Measurements from ENCODE around the gene THRA.
A peak's percentile ranks its signal among the peaks of the same experiment; 100 is the strongest.

The THRA gene

GRCh38 chr17:40099619-40100418 is 37.1 kb downstream of the THRA start:
- DNase-seq (ENCODE audit: low read depth in 3 of 3), result no peak

- no peak for DNase-seq (ENCODE audit: low read depth in 3 of 3)
These were observed 37.6 kb downstream of the THRA start, which contains the start of gene NR1D1 for GRCh38 chr17:40100419-40100668. Gene NR1D1 (minus strand): TSS chr17:40100589. CDS start chr17:40100094, 495 bp downstream.

GRCh38 chr17:40100669-40101366 is 38.1 kb downstream of the THRA start:
- DNase-seq (ENCODE audit: low read depth in 3 of 3), result peak; percentile 84 to 92 (median 89)

- DNase-seq (ENCODE audit: low read depth in 3 of 3), result no peak
These were observed 38.8 kb downstream of the THRA start for GRCh38 chr17:40101367-40102210.

GRCh38 chr17:40103071-40103661 is 40.4 kb downstream of the THRA start:
- no peak for DNase-seq (ENCODE audit: low read depth in 3 of 3)

GRCh38 chr17:40103688-40104087 is 40.9 kb downstream of the THRA start:
- no peak for DNase-seq (ENCODE audit: low read depth in 3 of 3)

- DNase-seq (ENCODE audit: low read depth in 3 of 3), result no peak
These were observed 42.1 kb downstream of the THRA start for GRCh38 chr17:40104594-40105486.

GRCh38 chr17:40105861-40106759 is 43.3 kb downstream of the THRA start:
- no peak for DNase-seq (ENCODE audit: low read depth in 3 of 3)

GRCh38 chr17:40106760-40107521 is 44.2 kb downstream of the THRA start:
- no peak for DNase-seq (ENCODE audit: low read depth in 3 of 3)

- no peak for DNase-seq (ENCODE audit: low read depth in 3 of 3)
These were observed 44.9 kb downstream of the THRA start for GRCh38 chr17:40107522-40108174.

GRCh38 chr17:40108970-40109824 is 46.4 kb downstream of the THRA start:
- no peak for DNase-seq (ENCODE audit: low read depth in 3 of 3)

- DNase-seq (ENCODE audit: low read depth in 3 of 3), result no peak
These were observed 47.5 kb downstream of the THRA start for GRCh38 chr17:40110026-40110845.

- DNase-seq (ENCODE audit: low read depth in 3 of 3), result peak in 2 of 3 donors; percentile 47 to 62
These were observed 48.7 kb downstream of the THRA start for GRCh38 chr17:40111221-40112128.

GRCh38 chr17:40112191-40112711 is 49.5 kb downstream of the THRA start:
- no peak for DNase-seq (ENCODE audit: low read depth in 3 of 3)

GRCh38 chr17:40112718-40113109 is 49.9 kb downstream of the THRA start:
- no peak for DNase-seq (ENCODE audit: low read depth in 3 of 3)

Measured in stimulated activated CD4-positive, alpha-beta T cell treated with anti-CD3 and anti-CD28 coated beads, TNF-alpha, amount 100 ng/mL, for 48 hours (primary cell).